Kidney (tissue), 22 donors: ENCODE results near the gene TEX12. TPM values are rescaled to one million over a fixed set of nuclear protein-coding genes. Genes with fewer than 3 reads are reported as not detected.

Experiments used
- DNase-seq, 5 donors: peaks; one replicate each; pipeline ENCODE4 v3.0.0-alpha.2; 2013 to 2020
- FAIRE-seq: peaks from 2 replicates; lab custom pipeline; 2012; peaks lifted over from hg19 to GRCh38; lab: Jason Lieb, UNC
- H3K27ac ChIP-seq, 2 donors: one replicate each; pipeline ENCODE4 v1.7.0; 2013; ENCODE audit warnings: low read depth in 2 of 2, low read length in 2 of 2, inconsistent platforms in 1 of 2
- H3K27me3 ChIP-seq: one replicate; pipeline ENCODE4 v1.7.1; 2013; ENCODE audit warnings: low read length, inconsistent platforms; ENCODE audit not compliant: control insufficient read depth, insufficient read depth
- H3K36me3 ChIP-seq, 3 donors: one replicate each; pipeline versions ENCODE4 v1.7.0 to v1.7.1; 2013; ENCODE audit warnings: low read length in 3 of 3, control low read depth in 1 of 3, inconsistent platforms in 1 of 3; ENCODE audit not compliant: insufficient read depth in 3 of 3, control insufficient read depth in 2 of 3
- H3K4me1 ChIP-seq, 3 donors: one replicate each; pipeline versions ENCODE4 v1.7.0 to v1.7.1; 2013; ENCODE audit warnings: low read length in 3 of 3, inconsistent platforms in 1 of 3, low read depth in 1 of 3; ENCODE audit not compliant: control insufficient read depth in 2 of 3, insufficient read depth in 2 of 3
- H3K4me3 ChIP-seq, 3 donors: one replicate each; pipeline versions ENCODE4 v1.7.0 to v1.8.1; 2013; ENCODE audit warnings: low read length in 3 of 3, control low read depth in 1 of 3, inconsistent platforms in 1 of 3
- H3K9ac ChIP-seq, 3 donors: one replicate each; pipeline versions ENCODE4 v1.7.0 to v1.7.1; 2013; ENCODE audit warnings: low read length in 3 of 3, control low read depth in 1 of 3, inconsistent platforms in 1 of 3
- H3K9me3 ChIP-seq, 3 donors: one replicate each; pipeline versions ENCODE4 v1.7.0 to v1.7.1; 2013; ENCODE audit warnings: low read length in 3 of 3, control low read depth in 1 of 3, inconsistent platforms in 1 of 3; ENCODE audit not compliant: control insufficient read depth in 2 of 3, insufficient read depth in 1 of 3
- CTCF ChIP-seq: IDR thresholded peaks from 3 replicates; pipeline ENCODE4 v1.5.1; 2012; ENCODE audit warnings: mild to moderate bottlenecking, moderate library complexity, borderline replicate concordance; ENCODE audit not compliant: insufficient read depth; ENCODE audit errors: extremely low read depth
- intact Hi-C: fragments of 100-400 bp; cut with DNase I; formaldehyde crosslinking; loops from one replicate; pipeline ENCODE4 v1.11.1; 2022
- long read RNA-seq, 10 donors: library from polyadenylated mRNA in 1 of 10; unstranded in 1 of 10; transcript quantifications; one replicate each; pipeline ENCODE4 v2.0.0 and lab custom pipeline, GENCODE V29; 2021 to 2026
- polyA plus RNA-seq: library from polyadenylated mRNA; stranded (reverse); fragments of 350-450 nt; fragmentation: Illumina TruSeq; extraction: RNeasy Lipid Tissue Mini Kit (QIAGEN cat#74804); gene quantifications from one replicate; pipeline ENCODE4 v1.2.3, GENCODE V29; 2014; ENCODE audit warnings: low read depth, low replicate concordance; ENCODE audit not compliant: insufficient read depth
- total RNA-seq: library from RNA; stranded (reverse); fragmentation: NEBNext Ultra II Directional; extraction: Animal tissue kit (Norgen Biotek cat#: 25700); gene quantifications from one replicate; pipeline ENCODE4 v1.2.1, GENCODE V29; 2021
- donor health status: control.
- donor health status: control.
- donor health status: control.
- donor health status: control.
- donor health status: control.
- donor health status: DM: yes; HTN: yes; CAD: no.
- donor health status: Normal renal cell carcinoma (clear cell type).

The TEX12 gene
- total RNA-seq = not detected
- not detected for polyA plus RNA-seq
- long read RNA-seq, donor 1 = 0 reads
- long read RNA-seq, donor 2 = 0 reads
- long read RNA-seq, donor 3 = 0 reads
- long read RNA-seq, donor 4 = 0 reads
- long read RNA-seq, donor 5 = 0 reads
- long read RNA-seq, donor 6 = 0 reads
- long read RNA-seq, donor 7 = 0 reads
- long read RNA-seq, donor 8 = 0 reads
- long read RNA-seq, donor 9 = 0 reads
- long read RNA-seq, donor 10 = 0 reads

GRCh38 chr11:112167145-112167544 lies at the start of gene TEX12:
TSS of gene TEX12 (plus strand) at chr11:112167372. CDS start at chr11:112169269, 1,897 bp downstream.
- Histone ChIP-seq H3K4me3 (no peak within 1 kb of the TSS), H3K27ac (no peak within 1 kb of the TSS), H3K9ac (no peak within 1 kb of the TSS), H3K36me3 (no peaks in the 10 kb centered on the region), H3K9me3 (no peaks in the 10 kb centered on the region), H3K4me1 (no peaks in the 10 kb centered on the region), H3K27me3 (no peaks in the 10 kb centered on the region)
- intact Hi-C loops = no loop called here
- no peak for DNase-seq
- no peak for FAIRE-seq
- no peak for TF ChIP-seq CTCF

GRCh38 chr11:112118176-112118575 lies 49.0 kb upstream of the TEX12 start:
- FAIRE-seq (no peak), DNase-seq (no peak)
- Histone ChIP-seq H3K4me3 (no peak overlapping the region), H3K36me3 (no peaks in the 10 kb centered on the region), H3K27ac (no peak overlapping the region), H3K27me3 (no peaks in the 10 kb centered on the region), H3K9ac (no peak overlapping the region), H3K9me3 (no peaks in the 10 kb centered on the region), H3K4me1 (no peaks in the 10 kb centered on the region)
- no peak for TF ChIP-seq CTCF
- intact Hi-C loops = no loop called here

- TF ChIP-seq CTCF = no peak
- DNase-seq = no peak
- no peak for FAIRE-seq
Measured at GRCh38 chr11:112121981-112122615, 45.1 kb upstream of the TEX12 start.

More at GRCh38 chr11:112121981-112122615, 45.1 kb upstream of the TEX12 start:
- H3K27ac ChIP-seq = no peak overlapping the region
- H3K9ac ChIP-seq = no peak overlapping the region
- H3K36me3 ChIP-seq = no peaks in the 10 kb centered on the region
- no peaks in the 10 kb centered on the region for H3K9me3 ChIP-seq
- no peaks in the 10 kb centered on the region for H3K27me3 ChIP-seq
- no peak overlapping the region for H3K4me3 ChIP-seq
- H3K4me1 ChIP-seq = no peaks in the 10 kb centered on the region
- intact Hi-C loops = no loop called here
